ENCODE data around the gene CDK2AP2. TPM values are rescaled to one million over a fixed set of nuclear protein-coding genes. Genes with fewer than 3 reads are reported as not detected.

Gene CDK2AP2
- total RNA-seq, 1 donor from 2014 or later: 17.6 TPM

DNA sequence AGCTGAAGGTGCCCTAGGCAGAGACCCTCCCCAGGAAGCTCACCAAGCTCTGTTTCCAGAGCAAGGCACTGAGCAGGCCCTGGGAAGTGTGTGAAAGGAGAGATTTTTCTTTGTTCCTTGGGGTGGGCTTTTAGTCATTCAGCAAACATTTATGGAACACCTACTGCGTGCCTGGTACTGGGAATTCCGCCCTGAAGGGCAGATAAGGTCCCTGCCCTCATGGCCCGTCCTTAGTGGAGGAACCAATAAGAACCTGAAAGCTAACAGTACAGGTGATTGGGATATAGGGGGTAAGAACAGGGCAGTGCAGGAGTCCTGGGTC lies 42.8 kb downstream of the CDK2AP2 start:
- peak overlapping the region; percentile 78 for H3K4me3 Mint-ChIP-seq
- H3K36me3 Mint-ChIP-seq: no peaks in the 10 kb centered on the region
- H3K27ac Mint-ChIP-seq: peak overlapping the region; percentile 95
- H3K27me3 Mint-ChIP-seq (ENCODE audit: low read depth): no peaks in the 10 kb centered on the region
- DNase-seq (ENCODE audit: low spot score in 2 of 2, unreplicated experiment in 2 of 2): no peak
- TF ChIP-seq, protein P1, sequence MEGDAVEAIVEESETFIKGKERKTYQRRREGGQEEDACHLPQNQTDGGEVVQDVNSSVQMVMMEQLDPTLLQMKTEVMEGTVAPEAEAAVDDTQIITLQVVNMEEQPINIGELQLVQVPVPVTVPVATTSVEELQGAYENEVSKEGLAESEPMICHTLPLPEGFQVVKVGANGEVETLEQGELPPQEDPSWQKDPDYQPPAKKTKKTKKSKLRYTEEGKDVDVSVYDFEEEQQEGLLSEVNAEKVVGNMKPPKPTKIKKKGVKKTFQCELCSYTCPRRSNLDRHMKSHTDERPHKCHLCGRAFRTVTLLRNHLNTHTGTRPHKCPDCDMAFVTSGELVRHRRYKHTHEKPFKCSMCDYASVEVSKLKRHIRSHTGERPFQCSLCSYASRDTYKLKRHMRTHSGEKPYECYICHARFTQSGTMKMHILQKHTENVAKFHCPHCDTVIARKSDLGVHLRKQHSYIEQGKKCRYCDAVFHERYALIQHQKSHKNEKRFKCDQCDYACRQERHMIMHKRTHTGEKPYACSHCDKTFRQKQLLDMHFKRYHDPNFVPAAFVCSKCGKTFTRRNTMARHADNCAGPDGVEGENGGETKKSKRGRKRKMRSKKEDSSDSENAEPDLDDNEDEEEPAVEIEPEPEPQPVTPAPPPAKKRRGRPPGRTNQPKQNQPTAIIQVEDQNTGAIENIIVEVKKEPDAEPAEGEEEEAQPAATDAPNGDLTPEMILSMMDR (IDR thresholded peaks at IDR 0.05; ENCODE audit: unreplicated experiment): no peak
- H3K4me1 Mint-ChIP-seq: peaks cover 23% of the 10 kb centered on the region
- no peaks in the 10 kb centered on the region for H3K9me3 Mint-ChIP-seq

GRCh38 chr11:67464411-67465188 lies 43.4 kb downstream of the CDK2AP2 start:
- peak; percentile 84 to 85 for DNase-seq (ENCODE audit: low spot score in 2 of 2, unreplicated experiment in 2 of 2)
- H3K27ac Mint-ChIP-seq: peak overlapping the region; percentile 95
- H3K36me3 Mint-ChIP-seq: no peaks in the 10 kb centered on the region
- peaks cover 25% of the 10 kb centered on the region for H3K4me1 Mint-ChIP-seq
- peak overlapping the region; percentile 78 for H3K4me3 Mint-ChIP-seq
- TF ChIP-seq, protein P1 (IDR thresholded peaks at IDR 0.05; ENCODE audit: unreplicated experiment): no peak
- no peaks in the 10 kb centered on the region for H3K9me3 Mint-ChIP-seq
- no peaks in the 10 kb centered on the region for H3K27me3 Mint-ChIP-seq (ENCODE audit: low read depth)

DNA sequence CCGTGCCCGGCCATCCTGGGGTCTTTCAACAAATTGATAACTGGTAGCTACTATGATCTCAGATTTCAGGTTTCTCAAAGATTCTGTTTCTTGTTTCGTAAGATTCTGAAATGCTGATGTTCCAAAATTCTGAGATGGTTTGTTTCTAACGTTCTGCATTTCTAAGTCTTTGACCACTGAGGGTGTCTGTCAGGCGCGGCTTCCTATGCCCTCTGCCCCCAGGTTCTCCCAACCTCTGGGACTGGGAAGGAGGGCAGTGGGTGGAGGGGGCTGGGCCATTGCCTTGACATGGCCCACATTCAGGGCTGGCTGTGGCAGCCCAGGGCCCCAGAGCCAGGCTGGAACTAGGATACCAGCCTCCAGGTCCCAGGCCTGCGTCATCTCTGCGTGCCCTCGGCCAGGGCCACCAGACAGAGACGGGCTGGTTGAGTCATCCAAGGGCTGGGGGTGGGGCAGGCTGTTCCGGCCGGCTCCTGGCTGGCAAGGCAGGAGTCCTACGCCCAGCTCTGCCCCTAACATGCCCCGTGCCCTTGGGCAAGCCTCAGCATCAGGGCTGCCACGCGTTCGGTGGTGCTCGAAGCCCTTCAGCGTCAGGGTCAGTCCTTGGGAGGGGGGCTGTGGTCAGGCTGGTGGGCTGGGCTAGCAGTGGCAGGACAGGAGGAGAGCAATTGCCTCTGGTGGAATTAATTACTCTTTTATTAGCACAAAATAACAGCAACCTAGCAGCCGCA lies 44.1 kb downstream of the CDK2AP2 start:
- Mint-ChIP-seq H3K4me3 (peak overlapping the region; percentile 78), H3K36me3 (no peaks in the 10 kb centered on the region), H3K9me3 (no peaks in the 10 kb centered on the region), H3K27me3 (ENCODE audit: low read depth) (no peaks in the 10 kb centered on the region), H3K27ac (peak overlapping the region; percentile 95), H3K4me1 (peaks cover 23% of the 10 kb centered on the region)
- DNase-seq (ENCODE audit: low spot score in 2 of 2, unreplicated experiment in 2 of 2): no peak
- TF ChIP-seq, protein P1 (IDR thresholded peaks at IDR 0.05; ENCODE audit: unreplicated experiment): no peak

GRCh38 chr11:67463186-67463585 lies 44.8 kb downstream of the CDK2AP2 start:
- H3K9me3 Mint-ChIP-seq: no peaks in the 10 kb centered on the region
- H3K4me3 Mint-ChIP-seq: no peak overlapping the region
- H3K4me1 Mint-ChIP-seq: peaks cover 20% of the 10 kb centered on the region

GRCh38 chr11:67458266-67458665 lies 49.7 kb downstream of the CDK2AP2 start:
- Mint-ChIP-seq H3K9me3 (no peaks in the 10 kb centered on the region), H3K4me3 (no peak overlapping the region), H3K27ac (no peak overlapping the region), H3K36me3 (no peaks in the 10 kb centered on the region), H3K4me1 (peaks cover 3% of the 10 kb centered on the region), H3K27me3 (ENCODE audit: low read depth) (no peaks in the 10 kb centered on the region)
- TF ChIP-seq, protein P1 (IDR thresholded peaks at IDR 0.05; ENCODE audit: unreplicated experiment): no peak
- DNase-seq (ENCODE audit: low spot score in 2 of 2, unreplicated experiment in 2 of 2): no peak

More at GRCh38 chr11:67463186-67463585, 44.8 kb downstream of the CDK2AP2 start:
- TF ChIP-seq, protein P1 (IDR thresholded peaks at IDR 0.05; ENCODE audit: unreplicated experiment): no peak
- Mint-ChIP-seq H3K36me3 (no peaks in the 10 kb centered on the region), H3K27ac (no peak overlapping the region), H3K27me3 (ENCODE audit: low read depth) (no peaks in the 10 kb centered on the region)
- no peak for DNase-seq (ENCODE audit: low spot score in 2 of 2, unreplicated experiment in 2 of 2)
